H54 (cell line): ENCODE results near the gene TBC1D2B.

Source experiments
- DNase-seq: peaks from one replicate; pipeline ENCODE4 v3.0.0; 2011; ENCODE audit warnings: low spot score, mixed read lengths; ENCODE audit not compliant: insufficient read length
- FAIRE-seq: peaks from 3 replicates; lab custom pipeline; 2011; peaks lifted over from hg19 to GRCh38; lab: Jason Lieb, UNC
- POLR2A ChIP-seq: IDR thresholded peaks from 2 replicates; pipeline ENCODE4 v1.6.1; 2011; ENCODE audit warnings: low read depth, mild to moderate bottlenecking, low read length

The TBC1D2B gene

GRCh38 chr15:78010067-78010466 is 67.4 kb downstream of the TBC1D2B start:
- FAIRE-seq (no peak), DNase-seq (no peak)
- no peak for TF ChIP-seq POLR2A

GRCh38 chr15:78007964-78008886 is 69.3 kb downstream of the TBC1D2B start:
- DNase-seq (peak; percentile 47), FAIRE-seq (no peak)
- TF ChIP-seq POLR2A = no peak

GRCh38 chr15:78007211-78007931 is 70.1 kb downstream of the TBC1D2B start:
- TF ChIP-seq POLR2A = no peak
- DNase-seq (no peak), FAIRE-seq (no peak)

GRCh38 chr15:78006567-78007205 is 70.8 kb downstream of the TBC1D2B start:
- DNase-seq = no peak
- FAIRE-seq = no peak
- no peak for TF ChIP-seq POLR2A

- TF ChIP-seq POLR2A = no peak
- DNase-seq (peak; percentile 29), FAIRE-seq (no peak)
Measured at GRCh38 chr15:78004919-78005634, 72.4 kb downstream of the TBC1D2B start.

GRCh38 chr15:78004222-78004727 is 73.2 kb downstream of the TBC1D2B start:
- FAIRE-seq (no peak), DNase-seq (no peak)
- no peak for TF ChIP-seq POLR2A

GRCh38 chr15:78003539-78004008 is 73.9 kb downstream of the TBC1D2B start:
- FAIRE-seq (no peak), DNase-seq (no peak)

GRCh38 chr15:78002996-78003395 is 74.5 kb downstream of the TBC1D2B start:
- DNase-seq (no peak), FAIRE-seq (no peak)

More at GRCh38 chr15:78003539-78004008, 73.9 kb downstream of the TBC1D2B start:
- TF ChIP-seq POLR2A = no peak

GRCh38 chr15:78001656-78002055 is 75.9 kb downstream of the TBC1D2B start:
- FAIRE-seq = no peak
- no peak for DNase-seq
- no peak for TF ChIP-seq POLR2A

More at GRCh38 chr15:78002996-78003395, 74.5 kb downstream of the TBC1D2B start:
- no peak for TF ChIP-seq POLR2A

- no peak for FAIRE-seq
- TF ChIP-seq POLR2A = no peak
- DNase-seq = no peak
Measured at GRCh38 chr15:78000927-78001249, 76.6 kb downstream of the TBC1D2B start.

GRCh38 chr15:78000091-78000926 is 77.2 kb downstream of the TBC1D2B start:
- no peak for TF ChIP-seq POLR2A
- FAIRE-seq (no peak), DNase-seq (peak; percentile 55)

- TF ChIP-seq POLR2A = no peak
- no peak for FAIRE-seq
- no peak for DNase-seq
Measured at GRCh38 chr15:77999486-77999885, 78.0 kb downstream of the TBC1D2B start.
